Measurements from ENCODE around the gene LRMDA. TPM values are rescaled to one million over a fixed set of nuclear protein-coding genes. Genes with fewer than 3 reads are reported as not detected.

The LRMDA gene
- total RNA-seq, 1 donor from 2014 or later = 19.4 TPM

GRCh38 chr10:76086170-76086760, 654.8 kb downstream of the LRMDA start:
- TF ChIP-seq, protein P1, sequence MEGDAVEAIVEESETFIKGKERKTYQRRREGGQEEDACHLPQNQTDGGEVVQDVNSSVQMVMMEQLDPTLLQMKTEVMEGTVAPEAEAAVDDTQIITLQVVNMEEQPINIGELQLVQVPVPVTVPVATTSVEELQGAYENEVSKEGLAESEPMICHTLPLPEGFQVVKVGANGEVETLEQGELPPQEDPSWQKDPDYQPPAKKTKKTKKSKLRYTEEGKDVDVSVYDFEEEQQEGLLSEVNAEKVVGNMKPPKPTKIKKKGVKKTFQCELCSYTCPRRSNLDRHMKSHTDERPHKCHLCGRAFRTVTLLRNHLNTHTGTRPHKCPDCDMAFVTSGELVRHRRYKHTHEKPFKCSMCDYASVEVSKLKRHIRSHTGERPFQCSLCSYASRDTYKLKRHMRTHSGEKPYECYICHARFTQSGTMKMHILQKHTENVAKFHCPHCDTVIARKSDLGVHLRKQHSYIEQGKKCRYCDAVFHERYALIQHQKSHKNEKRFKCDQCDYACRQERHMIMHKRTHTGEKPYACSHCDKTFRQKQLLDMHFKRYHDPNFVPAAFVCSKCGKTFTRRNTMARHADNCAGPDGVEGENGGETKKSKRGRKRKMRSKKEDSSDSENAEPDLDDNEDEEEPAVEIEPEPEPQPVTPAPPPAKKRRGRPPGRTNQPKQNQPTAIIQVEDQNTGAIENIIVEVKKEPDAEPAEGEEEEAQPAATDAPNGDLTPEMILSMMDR (IDR thresholded peaks at IDR 0.05; ENCODE audit: unreplicated experiment) = no peak
- Mint-ChIP-seq H3K9me3 (ENCODE audit: unreplicated experiment) (no peaks in the 10 kb centered on the region), H3K4me3 (ENCODE audit: unreplicated experiment) (no peak overlapping the region), H3K27me3 (ENCODE audit: unreplicated experiment) (no peaks in the 10 kb centered on the region), H3K27ac (ENCODE audit: unreplicated experiment) (no peak overlapping the region), H3K36me3 (ENCODE audit: low read depth, unreplicated experiment) (no peaks in the 10 kb centered on the region), H3K4me1 (ENCODE audit: unreplicated experiment) (peaks cover 6% of the 10 kb centered on the region)
- no peak for DNase-seq (ENCODE audit: low spot score)

DNA sequence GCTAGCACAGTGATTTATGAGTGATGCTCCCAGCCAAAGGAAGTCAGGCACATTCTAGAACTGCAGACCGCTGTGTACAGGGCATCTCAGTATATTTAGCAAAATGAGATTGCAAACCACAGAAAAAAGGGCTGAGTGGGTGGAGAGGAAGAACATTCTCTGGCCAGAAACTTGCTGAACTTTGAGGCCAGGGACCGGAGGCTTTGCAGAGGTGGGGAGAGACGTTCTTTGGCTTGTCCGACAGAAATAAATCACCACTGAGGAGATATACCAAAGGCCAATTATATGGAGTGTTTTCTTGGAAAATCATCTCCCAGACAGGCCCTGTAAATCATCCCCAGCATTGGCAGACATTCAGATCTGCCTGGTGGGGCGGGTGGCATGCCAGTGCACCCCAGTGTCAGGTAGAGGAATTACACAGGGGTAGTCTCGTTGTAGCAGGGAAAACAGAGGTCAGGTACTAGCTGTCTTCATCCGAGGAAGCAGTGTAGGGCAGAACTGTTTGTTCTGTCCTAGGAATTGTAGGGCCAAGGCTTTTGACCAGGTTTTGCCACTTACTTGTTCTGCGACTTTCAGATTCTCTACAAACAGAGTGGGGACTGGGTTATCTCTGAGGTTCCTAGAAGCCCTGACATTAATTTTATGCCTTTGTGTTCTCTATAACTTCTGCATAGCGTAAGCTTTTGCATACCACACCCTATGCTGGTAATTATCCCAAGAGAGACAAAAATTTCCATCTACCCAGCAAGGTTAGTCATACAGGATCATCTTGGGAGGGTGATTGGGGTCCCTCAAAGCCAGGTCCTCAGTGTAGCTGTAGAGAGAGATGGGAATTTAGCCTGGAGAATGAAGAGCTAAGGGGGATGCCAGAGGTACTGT, 655.6 kb downstream of the LRMDA start:
- peak; percentile 35 for DNase-seq (ENCODE audit: low spot score)
- H3K27ac Mint-ChIP-seq (ENCODE audit: unreplicated experiment) = no peak overlapping the region

DNA sequence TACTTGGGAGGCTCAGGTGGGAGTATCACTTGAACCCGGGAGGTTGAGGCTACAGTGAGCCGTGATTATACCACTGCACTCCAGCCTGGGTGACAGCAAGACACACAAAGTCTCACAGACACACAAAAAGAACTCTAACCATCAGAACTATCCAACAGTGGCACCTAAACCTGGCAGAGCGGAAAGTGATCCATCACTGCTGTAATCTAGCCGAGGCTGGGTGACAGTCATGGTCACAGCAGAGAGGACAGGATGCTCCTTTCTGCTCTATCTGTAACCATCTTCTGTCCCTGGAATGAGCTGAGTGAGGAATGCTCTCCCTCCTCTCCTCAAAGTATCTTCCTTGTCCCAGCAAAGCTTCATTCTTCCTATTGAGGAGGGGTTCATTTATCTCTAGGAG, 656.6 kb downstream of the LRMDA start:
- no peaks in the 10 kb centered on the region for H3K36me3 Mint-ChIP-seq (ENCODE audit: low read depth, unreplicated experiment)
- no peak overlapping the region for H3K4me3 Mint-ChIP-seq (ENCODE audit: unreplicated experiment)
- no peaks in the 10 kb centered on the region for H3K9me3 Mint-ChIP-seq (ENCODE audit: unreplicated experiment)
- TF ChIP-seq, protein P1 (IDR thresholded peaks at IDR 0.05; ENCODE audit: unreplicated experiment) = no peak
- no peak for DNase-seq (ENCODE audit: low spot score)
- peaks cover 2% of the 10 kb centered on the region for H3K4me1 Mint-ChIP-seq (ENCODE audit: unreplicated experiment)
- H3K27me3 Mint-ChIP-seq (ENCODE audit: unreplicated experiment) = no peaks in the 10 kb centered on the region
- H3K27ac Mint-ChIP-seq (ENCODE audit: unreplicated experiment) = no peak overlapping the region

More for the DNA sequence above, 655.6 kb downstream of the LRMDA start:
- TF ChIP-seq, protein P1 (IDR thresholded peaks at IDR 0.05; ENCODE audit: unreplicated experiment) = peak; percentile 60
- H3K4me1 Mint-ChIP-seq (ENCODE audit: unreplicated experiment) = peaks cover 6% of the 10 kb centered on the region
- no peaks in the 10 kb centered on the region for H3K27me3 Mint-ChIP-seq (ENCODE audit: unreplicated experiment)
- H3K36me3 Mint-ChIP-seq (ENCODE audit: low read depth, unreplicated experiment) = no peaks in the 10 kb centered on the region
- H3K9me3 Mint-ChIP-seq (ENCODE audit: unreplicated experiment) = no peaks in the 10 kb centered on the region
- H3K4me3 Mint-ChIP-seq (ENCODE audit: unreplicated experiment) = no peak overlapping the region

DNA sequence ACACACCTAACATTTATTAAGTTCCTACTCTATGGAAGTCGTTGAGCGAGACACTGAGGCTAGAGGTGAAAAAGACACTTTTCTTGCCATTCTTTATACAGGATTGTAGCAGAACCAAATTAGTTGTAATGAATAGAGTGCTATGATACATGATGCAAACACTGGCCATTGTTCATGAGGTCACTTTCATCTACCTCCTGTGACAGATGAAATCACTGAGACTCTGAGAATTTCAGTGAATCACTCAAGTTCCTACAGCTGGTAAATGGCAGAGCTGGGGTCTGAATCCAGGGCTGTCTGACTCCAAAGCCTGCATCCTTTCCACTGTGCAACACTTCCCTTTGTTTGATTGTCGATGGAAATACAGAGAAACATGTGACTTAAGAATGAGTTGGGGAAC, 657.6 kb downstream of the LRMDA start:
- H3K9me3 Mint-ChIP-seq (ENCODE audit: unreplicated experiment) = no peaks in the 10 kb centered on the region
- H3K4me3 Mint-ChIP-seq (ENCODE audit: unreplicated experiment) = no peak overlapping the region
- no peak overlapping the region for H3K27ac Mint-ChIP-seq (ENCODE audit: unreplicated experiment)
- no peak for DNase-seq (ENCODE audit: low spot score)
- H3K27me3 Mint-ChIP-seq (ENCODE audit: unreplicated experiment) = no peaks in the 10 kb centered on the region
- TF ChIP-seq, protein P1 (IDR thresholded peaks at IDR 0.05; ENCODE audit: unreplicated experiment) = no peak
- H3K36me3 Mint-ChIP-seq (ENCODE audit: low read depth, unreplicated experiment) = no peaks in the 10 kb centered on the region
- no peaks in the 10 kb centered on the region for H3K4me1 Mint-ChIP-seq (ENCODE audit: unreplicated experiment)
